Measurements from ENCODE around the gene PACRG.

PACRG gene

GRCh38 chr6:163318071-163318786, 590.5 kb downstream of the PACRG start:
- no peak for DNase-seq (ENCODE audit: low read depth)
- no peak for TF ChIP-seq CTCF (IDR thresholded peaks at IDR 0.05; ENCODE audit: insufficient read depth, low read depth, low read length, missing control alignments)
- no peak overlapping the region for H3K4me3 ChIP-seq (ENCODE audit: low read length)

GRCh38 chr6:163319609-163320366, 592.0 kb downstream of the PACRG start:
- H3K4me3 ChIP-seq (ENCODE audit: low read length), result no peak overlapping the region
- TF ChIP-seq CTCF (IDR thresholded peaks at IDR 0.05; ENCODE audit: insufficient read depth, low read depth, low read length, missing control alignments), result no peak
- DNase-seq (ENCODE audit: low read depth), result no peak

GRCh38 chr6:163320402-163320801, 592.6 kb downstream of the PACRG start:
- DNase-seq (ENCODE audit: low read depth), result no peak
- TF ChIP-seq CTCF (IDR thresholded peaks at IDR 0.05; ENCODE audit: insufficient read depth, low read depth, low read length, missing control alignments), result no peak
- H3K4me3 ChIP-seq (ENCODE audit: low read length), result no peak overlapping the region

- H3K4me3 ChIP-seq (ENCODE audit: low read length), result no peak overlapping the region
- DNase-seq (ENCODE audit: low read depth), result no peak
- no peak for TF ChIP-seq CTCF (IDR thresholded peaks at IDR 0.05; ENCODE audit: insufficient read depth, low read depth, low read length, missing control alignments)
These were observed 593.0 kb downstream of the PACRG start for GRCh38 chr6:163320804-163321203.

GRCh38 chr6:163321717-163322116, 593.9 kb downstream of the PACRG start:
- TF ChIP-seq CTCF (IDR thresholded peaks at IDR 0.05; ENCODE audit: insufficient read depth, low read depth, low read length, missing control alignments), result no peak
- H3K4me3 ChIP-seq (ENCODE audit: low read length), result no peak overlapping the region
- no peak for DNase-seq (ENCODE audit: low read depth)

GRCh38 chr6:163323274-163323673, 595.5 kb downstream of the PACRG start:
- no peak overlapping the region for H3K4me3 ChIP-seq (ENCODE audit: low read length)
- DNase-seq (ENCODE audit: low read depth), result no peak
- TF ChIP-seq CTCF (IDR thresholded peaks at IDR 0.05; ENCODE audit: insufficient read depth, low read depth, low read length, missing control alignments), result no peak
